ENCODE data around the gene LDAH.

- TF ChIP-seq ZNF202 (tag by site-specific recombination; IDR thresholded peaks at IDR 0.05; ENCODE audit: borderline replicate concordance): no peak
- TF ChIP-seq CTCF (tag by site-specific recombination; IDR thresholded peaks at IDR 0.05): no peak
- TF ChIP-seq ATF2 (tag by site-specific recombination; IDR thresholded peaks at IDR 0.05; ENCODE audit: low read depth): no peak
- TF ChIP-seq BCL11A (tag by site-specific recombination; IDR thresholded peaks at IDR 0.05; ENCODE audit: low read depth): no peak
- TF ChIP-seq ZNF555 (tag by site-specific recombination; conservative IDR thresholded peaks at IDR 0.05): no peak
- TF ChIP-seq SP2 (tag by site-specific recombination; IDR thresholded peaks at IDR 0.05): no peak
- no peak for TF ChIP-seq ZNF830 (tag by site-specific recombination; IDR thresholded peaks at IDR 0.05; ENCODE audit: low read depth)
- no peak for TF ChIP-seq SALL2 (tag by site-specific recombination; IDR thresholded peaks at IDR 0.05; ENCODE audit: borderline replicate concordance)
- TF ChIP-seq ZNF398 (tag by site-specific recombination; IDR thresholded peaks at IDR 0.05): no peak
- TF ChIP-seq REST (tag by site-specific recombination; IDR thresholded peaks at IDR 0.05): no peak
Observed at GRCh38 chr2:20726913-20727312, 96.0 kb downstream of the LDAH start.
